CMK (cell line): ENCODE measurements around the gene CRY2.
"Not testable (repeated sequence)": the region's sequence is repeated elsewhere in the genome, so short reads cannot be mapped to it uniquely, and the experiment has no call there.

Source experiments
- DNase-seq: peaks from one replicate; pipeline ENCODE4 v3.0.0-alpha.2; 2010; ENCODE audit warnings: low read depth

The CRY2 gene

DNA sequence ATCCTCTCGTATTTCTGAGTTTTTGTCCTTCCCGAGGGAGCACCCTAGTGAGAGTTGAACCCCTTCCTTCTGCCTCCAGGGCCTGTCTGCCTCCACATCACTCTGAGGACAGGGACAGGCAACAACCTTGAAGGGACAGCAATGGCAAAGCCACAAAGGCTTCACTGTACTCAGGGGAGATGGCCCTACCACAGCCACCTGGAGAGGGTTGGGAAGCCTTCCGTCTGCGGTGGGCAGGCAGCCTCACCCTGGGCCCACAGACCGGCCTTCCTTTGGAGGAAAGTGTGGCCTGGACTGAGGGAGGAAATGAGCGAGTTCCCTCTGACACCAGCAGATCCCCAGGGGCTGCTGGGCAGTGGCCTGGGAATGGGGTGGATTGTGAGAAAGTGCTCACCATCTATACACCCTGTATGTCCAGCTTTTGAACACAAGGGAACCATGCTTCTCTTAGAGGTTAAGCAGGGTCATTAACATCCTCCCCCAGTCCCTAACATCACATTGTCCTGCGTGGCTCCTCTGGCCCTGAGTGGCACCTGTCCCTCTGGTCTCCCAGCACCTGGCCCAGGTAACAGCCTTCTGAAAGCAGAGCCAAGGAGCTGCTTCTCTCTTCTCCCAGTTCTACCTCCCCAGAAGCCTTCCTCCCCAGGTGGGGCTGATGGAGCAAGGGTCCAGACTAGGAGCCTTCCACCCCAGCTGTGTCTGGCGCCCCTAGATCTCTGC, 35.5 kb upstream of the CRY2 start:
- no peak for DNase-seq

DNA sequence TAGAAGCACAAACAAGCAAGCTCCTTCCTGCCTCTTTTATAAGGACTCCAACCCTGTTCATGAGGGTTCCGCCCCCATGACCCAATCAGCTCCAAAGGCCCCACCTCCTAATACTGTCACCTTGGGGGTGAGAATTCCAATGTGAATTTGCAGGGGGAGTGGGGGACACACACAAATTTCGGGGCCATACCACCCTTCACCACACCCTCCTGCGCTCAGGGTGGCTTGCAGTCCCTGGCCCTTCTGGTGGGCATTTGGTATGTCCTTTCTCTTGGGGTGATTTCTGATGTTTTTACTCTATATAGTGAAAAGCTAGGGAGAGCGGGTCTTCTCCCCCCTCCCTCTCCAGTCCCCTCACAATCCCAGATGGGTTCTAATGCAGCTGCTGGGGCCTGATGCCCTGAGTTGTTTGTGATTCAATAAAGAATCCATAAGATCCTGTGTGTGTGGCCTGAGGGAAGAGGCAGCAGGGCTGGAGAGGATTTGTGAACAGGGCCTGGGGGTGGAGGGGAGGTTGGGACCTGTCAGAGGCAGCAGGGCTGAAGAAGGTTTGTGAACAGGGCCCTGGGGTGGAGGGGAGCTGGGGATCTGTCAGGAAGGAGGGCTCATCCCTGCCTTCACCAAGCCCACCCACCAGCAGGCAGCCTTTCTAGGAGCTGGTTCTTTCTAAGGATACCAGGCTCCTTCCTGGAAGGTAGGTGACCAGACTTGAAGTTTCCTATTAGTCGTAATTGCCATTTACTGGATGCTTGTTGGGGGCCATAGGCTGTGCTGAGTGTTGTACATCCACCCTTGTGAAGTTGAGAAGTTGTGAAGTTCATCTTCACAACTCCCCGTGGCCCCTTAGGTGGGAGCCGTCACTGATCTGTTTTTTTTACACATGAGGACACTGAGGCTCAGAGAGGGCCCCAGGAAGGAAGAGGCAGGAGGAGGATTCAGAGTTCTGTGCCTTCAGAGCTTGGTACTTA, 34.4 kb upstream of the CRY2 start:
- no peak for DNase-seq

DNA sequence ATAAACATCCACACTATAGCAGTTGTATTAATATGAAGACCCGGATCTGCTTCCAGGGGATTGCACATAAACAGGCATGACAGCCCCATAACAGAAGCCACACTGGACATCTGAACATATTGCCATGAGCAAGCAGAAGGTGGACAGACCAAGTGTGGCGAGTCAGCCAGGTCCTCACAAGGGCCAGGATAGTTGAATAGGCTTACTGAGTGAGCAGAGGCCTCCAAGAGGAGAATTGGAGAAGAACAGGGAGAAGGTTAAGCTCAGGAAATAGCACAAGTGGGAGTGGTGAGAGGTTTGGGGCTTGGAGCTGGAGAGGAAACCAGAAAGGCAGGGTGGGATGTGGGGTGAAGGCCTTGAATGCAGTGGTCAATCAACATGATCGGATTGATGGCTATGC, 31.5 kb upstream of the CRY2 start:
- DNase-seq, result no peak

DNA sequence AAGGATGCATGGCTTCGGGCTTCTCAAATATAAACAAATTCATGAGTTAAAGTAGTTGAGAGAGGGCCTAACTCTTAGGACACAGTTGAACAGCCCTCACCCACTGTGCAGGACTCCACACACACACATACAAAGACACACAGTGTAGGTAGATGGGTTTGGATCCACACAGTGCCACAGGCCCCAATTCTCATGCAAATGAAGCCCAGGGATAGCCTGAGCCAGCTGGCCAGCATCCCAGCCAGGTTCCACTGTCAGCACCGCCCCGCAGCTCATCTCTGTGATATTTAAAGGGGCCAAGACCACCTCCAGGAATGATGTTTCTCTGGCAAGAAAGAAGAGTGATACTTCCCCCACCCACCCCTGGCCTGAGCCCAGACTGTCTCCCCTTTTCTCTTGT, 30.7 kb upstream of the CRY2 start:
- no peak for DNase-seq

DNA sequence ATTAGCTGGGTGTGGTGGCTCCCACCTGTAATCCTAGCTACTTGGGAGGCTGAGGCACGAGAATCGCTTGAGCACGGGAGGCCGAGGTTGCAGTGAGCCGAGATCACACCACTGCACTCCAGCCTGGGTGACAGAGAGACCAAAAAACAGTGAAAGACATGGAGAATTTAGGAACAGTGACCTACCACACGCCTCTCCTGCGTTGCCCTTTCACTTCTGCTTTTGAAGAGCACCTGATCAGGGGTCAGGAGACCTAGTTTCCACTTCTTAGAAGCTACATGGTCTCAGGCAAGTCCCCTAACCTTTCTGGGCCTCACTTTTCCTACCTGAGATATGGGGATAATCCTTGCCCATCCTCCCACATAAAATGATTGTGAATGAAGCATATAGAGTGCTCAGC, 30.1 kb upstream of the CRY2 start:
- no peak for DNase-seq

DNA sequence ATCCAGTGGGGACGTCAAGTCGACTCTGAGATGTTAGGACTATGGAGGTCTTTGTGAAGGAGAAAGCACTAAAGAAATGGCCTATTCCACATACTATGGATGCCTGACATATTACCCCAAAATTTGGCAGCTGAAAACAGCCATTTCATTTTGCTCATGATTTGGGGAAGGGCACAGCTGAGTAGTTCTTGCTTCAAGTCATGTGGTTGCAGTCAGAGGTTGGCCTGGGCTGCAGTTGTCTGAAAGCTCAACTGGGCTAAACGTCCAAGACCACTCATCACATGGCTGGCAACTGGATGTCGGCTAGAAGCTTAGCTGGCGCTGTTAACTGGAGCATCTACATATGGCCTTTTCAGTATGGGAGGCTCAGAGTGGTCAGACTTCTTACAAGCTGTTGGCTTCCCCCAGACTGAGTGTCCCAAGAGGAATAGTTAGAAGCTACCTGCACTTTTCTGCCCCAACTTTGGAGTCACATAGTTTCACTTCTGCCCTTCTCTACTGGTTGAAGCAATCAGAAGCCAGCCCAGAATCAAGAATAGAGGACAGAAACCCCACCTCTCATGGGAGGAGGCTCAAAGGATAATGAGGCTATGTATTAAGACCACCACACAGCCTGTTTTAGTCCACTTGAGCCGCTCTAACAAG, 28.2 kb upstream of the CRY2 start:
- no peak for DNase-seq

DNA sequence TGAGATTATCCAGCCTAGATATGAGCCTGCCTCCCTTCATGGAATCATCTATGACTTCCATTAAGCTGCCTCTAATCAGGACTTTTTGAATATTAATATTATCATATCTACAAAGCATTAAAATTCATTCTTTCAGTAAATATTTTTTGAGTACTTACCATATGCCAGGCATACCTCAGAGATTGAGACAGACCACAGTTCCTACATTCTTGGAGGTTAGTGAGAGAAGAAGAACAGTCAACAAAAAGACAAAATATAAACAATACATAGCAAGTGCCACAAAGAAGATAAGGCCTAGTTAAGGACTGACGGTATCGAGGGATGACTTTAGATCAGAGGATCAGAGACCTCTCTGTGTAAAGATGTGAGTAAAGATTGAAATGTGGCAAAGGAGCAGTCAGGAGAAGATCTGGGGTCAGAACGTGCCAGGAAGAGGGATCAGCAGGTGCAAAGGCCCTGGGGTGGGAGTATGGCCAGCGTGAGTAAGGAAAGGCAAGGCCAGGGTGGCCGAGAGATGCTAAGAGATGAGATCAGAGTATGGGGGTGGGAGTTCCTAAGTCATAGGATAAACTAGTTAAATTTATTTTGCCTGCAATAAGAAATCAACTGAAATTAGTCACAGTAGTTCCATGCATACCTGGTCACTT, 26.9 kb upstream of the CRY2 start:
- no peak for DNase-seq

DNA sequence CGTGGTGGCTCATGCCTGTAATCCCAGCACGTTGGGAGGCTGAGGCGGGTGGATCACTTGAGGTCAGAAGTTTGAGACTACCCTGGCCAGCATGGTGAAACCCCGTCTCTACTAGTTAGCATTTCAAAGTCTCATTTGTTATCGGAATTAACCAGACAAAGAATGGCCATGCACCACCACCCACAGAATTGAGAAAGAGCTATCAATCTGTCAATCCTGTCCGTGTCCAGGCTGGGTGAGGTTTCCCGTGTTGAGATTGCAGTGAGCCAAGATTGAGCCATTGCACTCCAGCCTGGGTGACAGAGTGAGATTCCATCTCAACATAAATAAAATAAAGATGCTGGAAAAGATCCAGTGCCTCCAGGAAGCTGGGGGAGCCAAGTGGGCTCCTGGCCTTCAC, 20.8 kb upstream of the CRY2 start:
- not testable (repeated sequence) for DNase-seq

DNA sequence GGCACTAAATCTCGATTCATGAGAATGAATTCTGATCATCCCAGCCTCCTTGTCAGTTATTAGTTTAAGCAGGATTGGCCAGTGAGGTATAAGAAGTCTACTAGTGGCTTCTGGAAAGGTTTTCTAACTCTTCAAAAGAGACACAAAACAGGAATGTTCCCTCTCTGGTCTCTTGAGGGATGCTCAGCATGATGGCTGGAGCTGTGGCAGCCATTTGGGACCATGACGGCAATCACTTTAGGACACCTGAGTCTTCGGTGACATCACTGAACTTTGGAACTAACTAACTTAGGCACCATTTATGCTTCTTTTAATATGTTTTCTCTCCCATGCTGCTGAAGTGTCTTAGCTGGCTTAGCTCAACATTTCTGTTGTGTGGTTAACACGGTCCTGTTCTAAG, 20.2 kb upstream of the CRY2 start:
- no peak for DNase-seq

DNA sequence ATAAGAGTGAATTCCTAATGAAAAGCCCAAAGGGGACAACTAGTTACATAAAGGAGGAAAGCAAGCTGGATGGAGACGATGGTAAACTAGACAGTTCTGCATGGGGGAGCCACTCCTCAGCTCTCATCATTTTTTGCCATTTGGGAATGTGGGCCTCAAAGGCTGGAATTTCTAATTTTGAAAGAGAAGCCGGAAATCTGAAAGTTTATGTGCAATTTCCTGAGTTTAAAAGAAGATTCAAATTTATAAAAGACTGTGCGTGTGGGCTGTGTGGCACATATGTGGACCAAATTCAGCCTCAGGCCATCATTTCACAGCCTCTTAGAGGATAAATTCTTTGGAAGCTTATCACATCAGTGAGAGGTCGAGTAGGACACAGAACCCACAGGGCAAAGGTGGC, 18.3 kb upstream of the CRY2 start:
- no peak for DNase-seq

DNA sequence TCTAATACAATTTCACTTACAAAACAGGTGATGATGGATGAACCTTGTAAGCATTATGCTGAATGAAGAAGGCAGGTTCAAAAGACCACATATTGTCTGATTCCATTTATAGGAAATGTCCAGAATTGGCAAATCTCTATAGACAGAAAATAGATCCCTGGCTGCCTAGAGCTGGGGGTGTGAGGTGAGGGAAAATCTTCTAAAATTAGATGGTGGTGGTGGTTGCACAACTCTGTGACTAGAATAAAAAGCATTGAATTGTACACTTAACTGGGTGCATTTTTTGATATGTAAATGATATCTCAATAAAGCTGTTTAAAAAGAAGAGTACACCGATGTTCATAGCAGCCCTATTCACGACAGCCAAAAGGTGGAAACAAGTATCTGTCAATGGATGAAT, 16.7 kb upstream of the CRY2 start:
- DNase-seq, result no peak

DNA sequence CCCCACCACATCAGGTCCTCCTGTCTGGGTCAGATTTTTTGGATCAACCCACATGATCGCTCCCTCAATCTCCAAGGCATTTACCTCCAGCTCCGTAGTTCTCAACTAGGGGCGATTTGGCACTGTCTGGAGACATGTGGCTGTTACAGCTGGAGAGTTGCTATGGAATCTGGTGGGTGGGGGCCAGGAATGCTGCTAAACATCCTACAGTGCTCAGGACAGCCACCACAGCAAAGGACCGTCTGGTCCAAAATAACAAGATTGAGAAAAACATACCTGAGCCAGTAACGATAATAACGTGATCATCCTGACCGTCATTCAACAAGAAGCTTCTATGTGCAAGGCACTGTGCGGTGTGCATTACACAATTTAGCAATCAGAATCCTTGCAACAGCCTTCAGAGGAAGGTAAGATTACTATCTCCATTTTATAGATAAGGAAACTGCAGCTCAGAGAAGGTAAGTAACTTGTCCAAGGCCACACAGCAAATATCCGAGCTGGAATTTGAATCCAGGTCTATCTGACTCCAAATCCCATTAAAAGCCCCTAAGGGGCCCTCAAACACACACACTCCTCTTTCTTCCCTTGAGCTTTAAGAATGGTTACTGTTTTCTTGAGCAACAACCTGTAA, 14.3 kb upstream of the CRY2 start:
- DNase-seq, result no peak

DNA sequence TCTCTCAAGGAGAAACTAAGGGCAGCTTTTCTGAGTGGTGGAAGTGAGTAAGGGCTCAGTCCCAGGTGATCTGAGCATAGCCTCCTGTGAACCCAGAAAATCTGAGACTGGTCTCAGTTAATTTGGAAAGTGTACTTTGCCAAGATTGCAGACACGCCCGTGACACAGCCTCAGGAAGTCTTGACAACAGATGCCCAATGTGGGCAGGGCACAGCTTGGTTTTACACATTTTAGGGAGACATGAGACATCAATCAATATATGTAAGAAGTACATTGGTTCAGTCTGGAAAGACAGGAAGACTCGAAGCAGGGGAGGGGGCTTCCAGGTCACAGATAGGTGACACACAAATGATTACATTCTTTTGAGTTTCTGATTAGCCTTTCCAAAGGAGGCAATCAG, 13.5 kb upstream of the CRY2 start:
- DNase-seq, result no peak

DNA sequence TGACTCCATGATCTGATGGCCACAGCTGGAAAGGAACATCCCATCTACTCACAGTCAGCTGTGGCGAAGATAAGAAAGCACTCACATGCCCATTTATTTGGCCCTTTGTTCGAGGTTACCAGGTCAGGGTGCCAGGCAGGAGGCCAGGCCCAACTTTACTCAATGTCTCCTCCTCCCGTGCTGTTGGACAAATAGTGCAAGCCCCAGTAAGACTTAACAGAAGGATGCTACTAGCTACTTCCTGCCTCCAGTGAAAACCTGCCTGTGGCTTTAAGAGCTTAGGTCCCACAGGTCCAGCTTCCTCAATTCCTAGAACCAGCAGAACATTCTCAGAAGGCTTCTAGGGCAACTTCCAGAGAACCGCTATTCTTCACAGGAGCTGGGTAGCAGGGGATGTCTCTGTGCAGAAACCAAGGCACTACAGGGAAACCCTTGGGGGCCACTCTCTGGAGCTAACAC, 12.9 kb upstream of the CRY2 start:
- no peak for DNase-seq

DNA sequence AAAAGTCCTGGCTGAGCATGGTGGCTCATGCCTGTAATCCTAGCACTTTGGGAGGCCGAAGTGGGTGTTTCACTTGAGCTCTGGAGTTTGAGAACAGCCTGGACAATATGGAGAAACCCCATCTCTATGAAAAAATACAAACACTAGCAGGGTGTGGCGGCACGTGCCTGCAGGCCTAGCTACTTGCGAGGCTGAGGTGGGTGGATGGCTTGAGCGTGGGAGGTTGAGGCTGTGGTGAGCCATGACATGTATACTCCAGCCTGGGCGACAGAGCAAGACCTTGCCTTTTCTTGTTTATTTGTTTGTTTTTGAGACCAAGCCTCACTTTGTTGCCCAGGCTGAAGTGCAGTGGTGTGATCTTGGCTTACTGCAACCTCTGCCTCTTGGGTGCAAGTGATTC, 8.1 kb upstream of the CRY2 start:
- DNase-seq, result no peak

DNA sequence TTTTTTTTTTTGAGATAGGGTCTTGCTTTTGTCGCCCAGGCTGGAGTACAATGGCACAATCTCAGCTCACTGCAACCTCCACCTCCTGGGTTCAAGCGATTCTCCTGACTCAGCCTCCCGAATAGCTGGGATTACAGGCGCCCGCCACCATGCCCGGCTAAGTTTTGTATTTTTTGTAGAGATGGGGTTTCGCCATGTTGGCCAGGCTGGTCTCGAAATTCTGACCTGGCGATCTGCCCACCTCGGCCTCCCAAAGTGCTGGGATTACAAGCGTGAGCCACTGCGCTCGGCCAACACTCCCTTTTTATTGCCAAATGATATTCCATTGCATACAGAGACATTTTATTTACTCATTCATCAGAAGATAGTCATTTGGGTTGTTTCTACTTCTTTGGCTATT, 7.0 kb upstream of the CRY2 start:
- DNase-seq, result not testable (repeated sequence)

DNA sequence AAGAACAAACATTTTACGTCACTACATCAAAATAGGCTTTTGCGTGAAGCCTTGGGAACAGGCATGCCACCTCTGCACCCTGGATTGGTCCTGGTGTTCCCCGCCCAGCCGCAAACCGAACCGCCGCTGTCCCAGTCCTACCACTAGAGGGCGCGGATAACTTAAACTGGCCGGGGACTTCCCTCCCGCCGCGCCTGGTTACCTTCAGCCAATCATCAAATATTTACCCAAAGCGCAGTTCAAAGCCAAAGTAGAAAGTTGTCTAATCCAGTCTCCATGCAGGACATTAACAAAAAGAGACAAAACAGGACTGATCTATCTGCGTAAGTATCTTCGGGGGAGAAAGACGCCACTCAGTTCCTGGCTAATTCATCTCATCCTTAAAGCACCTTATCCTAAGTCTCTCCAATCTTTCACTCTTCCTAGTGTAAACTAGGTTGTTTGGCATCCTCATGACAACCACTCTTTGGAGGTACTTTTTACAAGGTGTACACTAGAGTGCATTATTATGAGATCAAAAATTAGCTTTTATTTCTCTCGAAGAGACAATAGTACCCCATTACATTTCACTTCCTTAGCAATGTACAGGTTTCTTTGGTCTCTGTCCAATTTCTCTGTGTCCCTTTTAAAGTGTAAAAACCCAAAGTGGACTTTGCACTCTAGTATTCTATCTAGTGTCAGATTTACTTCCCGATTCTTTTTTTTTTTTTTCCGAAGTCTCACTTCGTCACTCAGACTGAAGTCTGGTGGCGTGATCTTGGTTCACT, 3.9 kb upstream of the CRY2 start:
- DNase-seq, result peak; percentile 49

DNA sequence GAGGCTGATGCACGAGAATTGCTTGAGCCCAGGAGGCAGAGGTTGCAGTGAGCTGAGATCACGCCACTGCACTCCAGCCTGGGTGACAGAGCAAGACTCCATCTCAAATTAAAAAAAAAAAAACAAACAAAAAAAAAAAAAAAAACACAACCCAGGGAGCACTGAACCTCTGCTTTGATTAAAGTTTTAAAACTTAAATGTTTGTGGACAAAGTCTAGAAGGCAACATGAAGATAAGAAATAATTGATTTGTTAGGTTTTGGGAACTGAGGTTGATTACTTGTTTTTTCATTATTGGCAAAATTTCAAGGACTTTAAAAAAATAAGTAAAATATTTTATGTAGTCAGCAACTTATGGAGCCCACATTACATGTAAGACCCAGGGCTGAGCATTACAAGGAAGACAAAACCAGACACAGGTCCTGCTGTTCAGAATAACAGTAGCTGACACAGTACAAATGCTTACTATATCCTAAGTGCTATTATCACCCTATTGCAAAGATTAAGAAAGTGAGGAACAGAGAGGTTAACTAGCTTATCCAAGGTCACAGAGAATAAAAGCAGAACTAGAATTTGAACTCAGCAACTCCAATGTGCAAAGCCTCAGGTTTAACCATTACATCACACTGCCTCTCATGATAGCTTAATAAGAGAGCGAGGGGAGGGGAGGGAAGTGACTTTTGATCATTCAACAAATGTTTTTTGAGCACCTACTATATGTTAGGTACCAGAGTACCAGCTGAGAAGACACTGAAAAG, 2.3 kb upstream of the CRY2 start:
- DNase-seq, result no peak

DNA sequence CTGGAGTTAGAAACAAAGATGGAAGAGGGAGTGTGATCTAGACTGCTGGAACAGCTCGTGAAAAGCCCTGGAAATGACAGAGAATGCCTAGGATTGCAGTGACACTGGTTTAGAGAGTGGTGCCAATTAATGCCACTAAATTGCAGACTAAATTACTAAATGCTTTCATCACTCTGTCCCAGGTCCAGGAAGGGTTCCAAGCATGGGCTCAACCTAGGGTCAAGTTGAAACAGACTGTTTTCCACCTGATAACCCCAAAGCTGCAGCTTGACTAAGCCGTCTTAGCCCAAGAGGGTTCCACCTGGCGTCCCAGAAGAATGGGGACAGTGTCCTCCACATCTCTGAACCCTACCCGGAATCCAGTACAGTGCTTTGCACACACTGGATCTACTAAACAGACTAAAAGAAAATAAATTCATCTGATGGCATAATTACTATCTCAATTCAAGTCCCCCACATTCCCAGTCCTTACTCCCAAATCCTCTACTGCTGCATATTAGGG, 1.1 kb upstream of the CRY2 start:
- no peak for DNase-seq

DNA sequence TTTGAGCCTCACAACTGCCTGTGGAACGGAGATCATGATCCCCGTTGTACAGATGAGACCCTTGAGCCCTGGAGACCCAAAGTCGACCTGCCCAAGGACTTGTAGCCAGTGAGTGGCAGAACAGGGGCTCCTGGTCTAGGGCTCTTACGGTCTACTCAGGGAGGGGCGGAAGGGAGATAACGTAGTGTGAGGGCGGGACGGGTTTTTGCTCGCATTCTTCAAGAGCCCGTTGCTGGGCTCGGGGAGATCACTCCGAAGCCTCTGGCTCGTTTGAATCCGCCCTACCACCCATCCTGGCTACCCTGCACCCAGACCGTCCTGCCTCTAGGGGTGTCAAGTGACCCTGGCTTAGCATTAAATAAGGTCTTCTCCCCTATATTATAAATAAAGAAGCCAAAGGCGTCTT, 639 bp downstream of the CRY2 start:
- DNase-seq, result no peak
